ENCODE measurements around the gene NPBWR2.

NPBWR2 gene

DNA sequence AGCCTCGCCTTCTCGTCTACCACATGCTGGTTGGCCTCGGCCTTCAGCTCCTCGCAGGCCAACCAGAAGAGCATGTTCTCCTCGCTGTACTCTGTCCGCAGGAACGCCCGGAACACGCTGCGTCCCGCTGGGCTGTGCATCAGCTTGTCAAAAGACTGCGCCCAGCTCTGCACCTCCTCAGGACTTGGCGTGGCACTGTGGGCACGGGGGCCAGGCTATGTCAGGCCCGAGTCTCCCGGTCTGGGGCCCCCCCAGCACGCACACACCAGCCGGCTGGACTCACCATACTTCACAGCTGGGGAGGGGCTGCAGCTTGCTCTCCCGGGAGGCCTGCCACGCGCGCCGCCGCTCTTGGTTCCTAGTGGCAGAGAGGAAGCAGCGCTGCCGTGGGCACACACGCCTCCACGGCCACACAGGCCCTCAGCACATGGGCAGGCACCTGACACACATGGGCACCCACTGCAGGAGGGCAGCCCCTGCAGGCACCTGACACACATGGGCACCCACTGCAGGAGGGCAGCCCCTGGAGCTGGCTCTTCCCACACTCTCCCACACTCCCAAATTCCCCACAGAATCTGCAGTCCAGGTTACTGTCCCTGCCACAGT is 33.1 kb downstream of the NPBWR2 start:
- H3K4me3 ChIP-seq (ENCODE audit: low read length): no peak overlapping the region
- H3K36me3 ChIP-seq (ENCODE audit: control insufficient read depth, insufficient read depth, low read length): peaks cover 6% of the 10 kb centered on the region
- H3K4me1 ChIP-seq (ENCODE audit: control insufficient read depth, insufficient read depth, low read length): peaks cover 9% of the 10 kb centered on the region
- H3K9ac ChIP-seq (ENCODE audit: low read length): no peak overlapping the region
- no peak overlapping the region for H3K27ac ChIP-seq (ENCODE audit: low read depth, low read length)
- H3K27me3 ChIP-seq (ENCODE audit: control insufficient read depth, insufficient read depth, low read length): peaks cover 6% of the 10 kb centered on the region

DNA sequence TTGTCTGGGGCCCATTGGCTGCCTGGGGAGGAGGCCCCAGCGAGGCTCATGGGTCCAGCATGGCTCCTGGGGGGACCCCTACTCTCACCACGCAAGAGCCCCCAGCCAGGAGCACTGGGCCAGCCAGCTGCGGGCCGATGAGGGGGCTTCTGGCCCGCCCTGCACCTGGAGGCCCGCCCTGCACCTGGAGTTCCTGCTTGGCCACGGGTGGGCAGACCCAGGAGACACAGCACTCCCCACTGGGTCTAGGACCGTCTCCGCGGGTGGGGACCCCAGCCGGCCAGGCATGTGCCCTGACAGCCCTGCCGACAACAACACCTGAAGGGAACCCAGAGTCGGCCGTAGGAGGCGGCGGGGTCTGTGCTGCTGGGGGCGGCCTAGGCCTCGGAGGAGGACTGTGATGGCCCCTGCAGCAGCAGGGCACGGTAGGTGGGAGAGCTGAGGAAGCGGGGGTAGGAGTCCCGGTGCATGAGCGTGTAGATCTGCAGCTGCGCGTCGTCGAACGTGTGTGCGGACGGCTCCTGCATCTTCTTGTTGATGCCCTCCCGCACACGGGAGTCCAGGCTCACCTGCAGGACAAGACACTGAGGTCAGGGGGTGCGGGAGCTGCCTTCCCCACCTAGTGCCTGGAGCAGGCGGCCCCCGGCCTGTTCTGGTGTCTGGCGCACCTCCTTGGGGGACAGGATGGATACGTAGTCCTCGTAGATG is 33.7 kb downstream of the NPBWR2 start:
- Histone ChIP-seq H3K4me3 (ENCODE audit: low read length) (no peak overlapping the region), H3K27me3 (ENCODE audit: control insufficient read depth, insufficient read depth, low read length) (peaks cover under 1% of the 10 kb centered on the region), H3K36me3 (ENCODE audit: control insufficient read depth, insufficient read depth, low read length) (peaks cover 6% of the 10 kb centered on the region), H3K27ac (ENCODE audit: low read depth, low read length) (no peak overlapping the region), H3K9ac (ENCODE audit: low read length) (no peak overlapping the region), H3K4me1 (ENCODE audit: control insufficient read depth, insufficient read depth, low read length) (peaks cover 3% of the 10 kb centered on the region)

- Histone ChIP-seq H3K27ac (ENCODE audit: low read depth, low read length) (no peak overlapping the region), H3K4me1 (ENCODE audit: control insufficient read depth, insufficient read depth, low read length) (no peaks in the 10 kb centered on the region)
Measured at GRCh38 chr20:64072498-64073063, 34.8 kb downstream of the NPBWR2 start.

DNA sequence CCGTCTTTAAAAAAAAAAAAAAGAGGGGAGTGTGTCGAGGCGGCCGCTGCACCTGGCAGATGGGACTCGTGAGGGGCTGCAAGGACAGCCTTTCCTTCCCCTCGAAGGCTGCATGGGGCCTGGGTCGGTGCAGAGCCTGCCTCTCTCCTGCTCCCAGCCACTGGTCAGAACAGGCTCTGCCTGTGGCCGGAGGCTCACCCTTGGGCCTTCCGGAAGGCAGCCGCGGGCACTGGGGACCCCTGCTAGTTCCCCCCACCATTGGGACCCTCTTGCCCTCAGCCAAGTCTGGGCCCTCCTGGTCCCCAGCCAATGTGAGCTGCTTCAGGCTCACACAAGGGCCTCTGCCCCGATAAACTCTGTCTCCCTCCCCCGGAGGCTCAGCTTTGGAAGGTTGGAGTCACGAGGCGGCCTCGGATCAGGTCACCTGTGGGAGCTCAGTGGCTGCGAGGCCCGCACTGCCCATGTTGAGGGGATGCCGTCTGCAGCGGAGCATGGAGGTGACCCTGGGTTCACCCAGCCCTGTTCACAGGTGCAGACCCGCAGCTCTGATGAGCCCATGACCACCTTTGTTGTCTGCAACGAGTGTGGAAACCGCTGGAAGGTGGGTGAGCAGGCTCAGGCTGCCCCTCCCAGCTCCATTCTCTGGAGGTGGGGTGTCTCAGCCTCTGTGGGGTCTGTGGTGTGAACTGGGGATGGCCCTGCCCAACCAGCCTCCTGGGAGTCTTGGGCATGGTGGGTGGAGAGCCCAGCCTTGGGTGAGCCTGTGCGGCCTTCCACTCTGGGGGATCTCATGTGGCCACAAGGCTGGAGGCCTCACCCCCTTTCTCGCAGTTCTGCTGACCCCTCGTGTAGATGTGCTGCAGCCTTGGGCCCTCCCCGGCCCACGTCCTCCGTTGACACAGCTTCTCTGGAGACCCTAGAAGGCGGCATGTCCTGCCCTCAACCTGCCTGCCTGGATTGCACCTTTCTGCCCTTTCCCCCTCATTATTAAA is 35.7 kb downstream of the NPBWR2 start:
- no peak overlapping the region for H3K27ac ChIP-seq (ENCODE audit: low read depth, low read length)
- H3K4me1 ChIP-seq (ENCODE audit: control insufficient read depth, insufficient read depth, low read length): no peaks in the 10 kb centered on the region
- H3K27me3 ChIP-seq (ENCODE audit: control insufficient read depth, insufficient read depth, low read length): no peaks in the 10 kb centered on the region
- H3K4me3 ChIP-seq (ENCODE audit: low read length): no peak overlapping the region
- H3K36me3 ChIP-seq (ENCODE audit: control insufficient read depth, insufficient read depth, low read length): peaks cover 6% of the 10 kb centered on the region
- H3K9ac ChIP-seq (ENCODE audit: low read length): no peak overlapping the region

More at GRCh38 chr20:64072498-64073063, 34.8 kb downstream of the NPBWR2 start:
- Histone ChIP-seq H3K27me3 (ENCODE audit: control insufficient read depth, insufficient read depth, low read length) (no peaks in the 10 kb centered on the region), H3K4me3 (ENCODE audit: low read length) (no peak overlapping the region), H3K9ac (ENCODE audit: low read length) (no peak overlapping the region), H3K36me3 (ENCODE audit: control insufficient read depth, insufficient read depth, low read length) (peaks cover 6% of the 10 kb centered on the region)

DNA sequence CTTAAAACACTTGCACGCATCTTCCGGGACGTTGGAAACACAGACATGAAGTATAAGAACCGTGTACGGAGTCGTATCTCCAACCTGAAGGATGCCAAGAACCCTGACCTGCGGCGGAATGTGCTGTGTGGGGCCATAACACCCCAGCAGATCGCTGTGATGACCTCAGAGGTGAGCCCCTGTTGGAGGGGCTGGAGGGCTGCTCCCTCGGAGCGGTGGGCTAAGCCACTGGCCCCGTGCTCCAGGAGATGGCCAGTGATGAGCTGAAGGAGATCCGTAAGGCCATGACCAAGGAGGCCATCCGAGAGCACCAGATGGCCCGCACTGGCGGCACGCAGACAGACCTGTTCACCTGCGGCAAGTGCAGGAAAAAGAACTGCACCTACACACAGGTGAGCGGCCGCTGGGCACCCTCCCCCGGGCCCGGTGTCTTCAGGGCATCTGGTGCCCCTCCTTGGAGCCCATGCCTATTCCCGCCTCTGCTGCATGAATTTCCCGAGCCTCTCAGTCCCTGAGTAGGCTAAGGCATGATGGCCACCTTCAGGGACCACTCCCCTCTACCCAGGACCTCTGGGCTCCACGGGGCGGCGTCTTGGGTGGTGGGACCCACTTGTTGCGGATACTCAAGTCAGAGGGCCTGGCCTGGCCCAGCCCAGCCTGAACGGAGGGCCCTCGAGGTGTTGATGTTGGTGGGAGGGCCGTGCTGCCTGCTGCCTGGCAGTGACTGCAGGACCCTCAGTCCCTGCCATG is 36.9 kb downstream of the NPBWR2 start:
- peaks cover 6% of the 10 kb centered on the region for H3K36me3 ChIP-seq (ENCODE audit: control insufficient read depth, insufficient read depth, low read length)
- no peak overlapping the region for H3K4me3 ChIP-seq (ENCODE audit: low read length)
- H3K9ac ChIP-seq (ENCODE audit: low read length): no peak overlapping the region
- H3K4me1 ChIP-seq (ENCODE audit: control insufficient read depth, insufficient read depth, low read length): no peaks in the 10 kb centered on the region
- H3K27me3 ChIP-seq (ENCODE audit: control insufficient read depth, insufficient read depth, low read length): no peaks in the 10 kb centered on the region
- no peak overlapping the region for H3K27ac ChIP-seq (ENCODE audit: low read depth, low read length)

DNA sequence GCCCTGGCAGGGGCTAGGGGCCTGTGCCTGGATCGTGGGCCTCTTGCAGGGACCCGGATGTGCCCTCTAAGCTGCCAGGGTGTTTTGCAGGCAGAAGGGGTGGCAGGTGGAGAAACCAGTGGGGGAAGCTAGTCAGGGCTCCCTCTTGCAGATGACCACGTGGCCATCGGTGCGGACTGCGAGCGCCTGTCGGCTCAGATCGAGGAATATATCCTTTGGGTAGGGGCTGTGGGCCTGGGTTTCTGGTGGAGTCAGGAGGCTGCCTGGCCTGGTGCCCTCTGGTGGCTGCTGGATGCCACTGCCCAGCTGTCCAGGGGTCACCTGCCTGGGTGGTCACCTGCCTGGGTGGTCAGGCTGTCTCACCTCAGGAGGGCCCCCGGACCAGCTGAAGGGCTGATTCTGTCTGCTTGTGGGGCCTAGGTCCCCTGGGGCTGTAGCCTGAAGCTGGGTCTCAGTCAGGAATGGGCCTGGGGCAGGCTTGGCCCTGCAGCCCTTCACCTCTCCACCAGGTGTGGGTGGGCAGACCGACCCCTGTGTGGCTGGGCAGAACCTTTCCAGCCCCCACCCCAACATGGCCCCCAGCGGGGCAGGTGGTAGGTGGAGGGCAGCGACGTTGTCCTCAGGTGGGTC is 37.6 kb downstream of the NPBWR2 start:
- H3K4me1 ChIP-seq (ENCODE audit: control insufficient read depth, insufficient read depth, low read length): no peaks in the 10 kb centered on the region
- H3K27me3 ChIP-seq (ENCODE audit: control insufficient read depth, insufficient read depth, low read length): no peaks in the 10 kb centered on the region
- H3K27ac ChIP-seq (ENCODE audit: low read depth, low read length): no peak overlapping the region
- H3K4me3 ChIP-seq (ENCODE audit: low read length): no peak overlapping the region
- H3K9ac ChIP-seq (ENCODE audit: low read length): no peak overlapping the region
- H3K36me3 ChIP-seq (ENCODE audit: control insufficient read depth, insufficient read depth, low read length): peaks cover 6% of the 10 kb centered on the region

DNA sequence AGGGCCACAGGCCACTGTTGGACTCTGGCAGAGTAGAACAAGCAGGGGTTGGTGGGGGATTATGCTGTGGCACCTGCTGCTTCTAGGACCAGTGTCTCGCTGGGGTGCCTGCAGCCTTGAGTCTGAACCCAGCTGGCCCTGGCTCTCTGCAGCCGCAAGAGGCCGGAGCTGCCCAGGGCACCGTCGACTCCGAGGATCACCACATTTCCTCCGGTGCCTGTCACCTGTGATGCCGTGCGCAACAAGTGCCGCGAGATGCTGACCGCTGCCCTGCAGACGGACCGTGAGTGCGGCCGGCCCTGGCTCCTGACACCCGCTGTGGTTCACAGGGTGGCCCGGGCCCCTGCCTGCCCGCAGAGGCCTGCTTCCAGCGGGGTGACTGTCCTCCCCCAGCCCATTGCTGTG is 38.2 kb downstream of the NPBWR2 start:
- Histone ChIP-seq H3K36me3 (ENCODE audit: control insufficient read depth, insufficient read depth, low read length) (peaks cover 6% of the 10 kb centered on the region), H3K27ac (ENCODE audit: low read depth, low read length) (no peak overlapping the region)

DNA sequence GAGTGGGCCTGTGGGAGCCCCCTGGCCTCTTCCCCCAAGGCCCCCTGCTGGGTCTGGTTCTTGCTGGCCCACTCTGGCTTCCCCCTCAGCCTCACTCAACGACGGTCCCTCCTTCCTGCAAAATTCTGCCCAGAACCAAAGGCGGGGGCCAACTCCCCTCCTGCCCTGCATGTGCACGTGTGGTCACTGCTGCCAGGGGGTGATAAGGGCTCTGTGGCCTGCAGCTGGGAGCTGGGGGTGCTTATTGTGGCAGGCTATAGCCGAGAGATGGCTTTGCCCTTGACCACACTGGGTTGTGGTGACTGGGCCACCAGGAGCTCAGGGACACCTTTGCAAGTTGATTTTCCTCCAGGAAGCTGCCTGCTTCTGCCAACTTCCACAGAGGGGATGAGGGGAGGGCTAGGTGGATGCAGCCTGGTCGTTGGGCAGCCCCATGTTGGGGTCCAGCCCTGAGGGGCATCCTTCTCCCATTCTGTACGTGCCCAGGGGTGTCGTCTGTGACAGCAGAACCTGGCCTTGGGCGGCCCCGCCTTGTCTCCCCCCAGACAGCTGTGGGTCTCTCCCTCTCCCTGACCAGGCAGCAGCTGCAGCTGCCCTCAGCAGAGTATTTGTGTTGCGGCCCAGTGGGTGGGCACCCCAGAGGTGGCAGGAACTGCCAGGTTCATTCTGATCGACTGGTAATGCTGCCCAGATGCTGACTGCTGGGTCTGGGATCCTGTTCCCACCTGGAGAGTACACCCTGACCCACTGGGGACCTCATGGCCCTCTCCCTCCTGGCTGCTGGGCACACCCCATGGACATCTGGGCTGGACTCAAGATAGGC is 38.8 kb downstream of the NPBWR2 start:
- Histone ChIP-seq H3K9ac (ENCODE audit: low read length) (no peak overlapping the region), H3K4me3 (ENCODE audit: low read length) (no peak overlapping the region), H3K36me3 (ENCODE audit: control insufficient read depth, insufficient read depth, low read length) (peaks cover 6% of the 10 kb centered on the region), H3K4me1 (ENCODE audit: control insufficient read depth, insufficient read depth, low read length) (peaks cover 8% of the 10 kb centered on the region), H3K27ac (ENCODE audit: low read depth, low read length) (no peak overlapping the region), H3K27me3 (ENCODE audit: control insufficient read depth, insufficient read depth, low read length) (no peaks in the 10 kb centered on the region)

More for the DNA sequence above, 38.2 kb downstream of the NPBWR2 start:
- Histone ChIP-seq H3K4me3 (ENCODE audit: low read length) (no peak overlapping the region), H3K4me1 (ENCODE audit: control insufficient read depth, insufficient read depth, low read length) (peaks cover 3% of the 10 kb centered on the region), H3K27me3 (ENCODE audit: control insufficient read depth, insufficient read depth, low read length) (no peaks in the 10 kb centered on the region), H3K9ac (ENCODE audit: low read length) (no peak overlapping the region)

DNA sequence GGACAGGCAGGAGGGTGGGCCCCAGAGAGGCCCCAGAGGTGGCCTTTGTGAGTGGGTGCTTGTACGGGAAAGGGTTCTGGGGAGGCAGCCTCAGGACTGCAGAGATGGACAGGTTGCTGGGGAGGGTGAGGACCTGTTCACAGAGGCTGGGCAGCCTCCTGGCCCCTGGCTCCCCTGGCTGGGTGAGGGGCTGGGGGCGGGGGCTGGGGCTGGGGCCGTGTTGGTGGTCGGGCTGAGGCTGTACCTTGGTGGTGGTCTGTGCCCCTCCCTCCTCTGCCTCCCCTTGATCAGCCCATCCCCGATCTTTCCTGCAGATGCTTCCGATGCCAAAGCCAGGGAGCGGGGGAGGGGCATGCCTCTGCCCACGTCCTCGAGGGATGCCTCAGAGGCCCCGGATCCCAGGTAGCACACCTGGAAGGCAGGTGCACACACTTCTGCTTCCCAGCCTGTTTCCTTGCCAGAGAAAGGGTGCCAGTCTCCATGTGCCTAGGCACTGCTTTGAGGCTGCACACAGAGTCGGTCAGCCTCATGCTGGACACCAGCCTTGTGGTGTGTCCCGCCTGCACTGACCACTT is 39.5 kb downstream of the NPBWR2 start:
- H3K27me3 ChIP-seq (ENCODE audit: control insufficient read depth, insufficient read depth, low read length): no peaks in the 10 kb centered on the region
- peaks cover 6% of the 10 kb centered on the region for H3K36me3 ChIP-seq (ENCODE audit: control insufficient read depth, insufficient read depth, low read length)
- H3K4me1 ChIP-seq (ENCODE audit: control insufficient read depth, insufficient read depth, low read length): peaks cover 8% of the 10 kb centered on the region
- H3K27ac ChIP-seq (ENCODE audit: low read depth, low read length): no peak overlapping the region
- H3K4me3 ChIP-seq (ENCODE audit: low read length): no peak overlapping the region
- no peak overlapping the region for H3K9ac ChIP-seq (ENCODE audit: low read length)

GRCh38 chr20:64067005-64067632 is 40.2 kb downstream of the NPBWR2 start:
- Histone ChIP-seq H3K27ac (ENCODE audit: low read depth, low read length) (no peak overlapping the region), H3K36me3 (ENCODE audit: control insufficient read depth, insufficient read depth, low read length) (peaks cover under 1% of the 10 kb centered on the region), H3K4me3 (ENCODE audit: low read length) (no peak overlapping the region)

More at GRCh38 chr20:64067005-64067632, 40.2 kb downstream of the NPBWR2 start:
- Histone ChIP-seq H3K9ac (ENCODE audit: low read length) (no peak overlapping the region), H3K4me1 (ENCODE audit: control insufficient read depth, insufficient read depth, low read length) (peaks cover 12% of the 10 kb centered on the region), H3K27me3 (ENCODE audit: control insufficient read depth, insufficient read depth, low read length) (no peaks in the 10 kb centered on the region)

Data from rectal smooth muscle tissue (tissue), 1 donor.